Measurements from ENCODE around the gene TRMT5. TPM values are rescaled to one million over a fixed set of nuclear protein-coding genes. Genes with fewer than 3 reads are reported as not detected.

TRMT5 gene
- total RNA-seq, 2 donors from 2014 or later = 8.3 to 9.5 TPM

Other genes with a start within 250 kb of the TRMT5 start
- gene MNAT1, start 246.3 kb downstream of the TRMT5 start, total RNA-seq = 10 to 100 TPM; 11.1 to 12.0 TPM
- gene SLC38A6, start 166 bp upstream of the TRMT5 start, total RNA-seq = 1 to 10 TPM; 6.2 to 9.4 TPM